Esophagus squamous epithelium (tissue), 5 donors: ENCODE data around the gene AUTS2. TPM values are rescaled to one million over a fixed set of nuclear protein-coding genes. Genes with fewer than 3 reads are reported as not detected.

Experiments
- DNase-seq: peaks from one replicate; lab custom pipeline; 2025; lab: John Stamatoyannopoulos, UW
- H3K27ac ChIP-seq, 4 donors: fragments of 200-600 bp; sonication (generic); one replicate each; pipeline ENCODE4 v1.5.1; 2016 to 2019; ENCODE audit warnings: mild to moderate bottlenecking in 1 of 4
- H3K27me3 ChIP-seq, 4 donors: fragments of 200-600 bp; sonication (generic); 1 replicate in 3 of 4; 2 replicates in 1 of 4; pipeline versions ENCODE4 v1.5.1 to v1.6.0; 2017 to 2021; ENCODE audit warnings: antibody characterized with exemption in 1 of 4
- H3K36me3 ChIP-seq, 3 donors: fragments of 200-600 bp; sonication (generic); one replicate each; pipeline ENCODE4 v1.5.1; 2016 to 2019
- H3K4me1 ChIP-seq, 3 donors: fragments of 200-600 bp; sonication (generic); one replicate each; pipeline ENCODE4 v1.5.1; 2017 to 2019
- H3K4me3 ChIP-seq, 4 donors: fragments of 200-600 bp; sonication (generic); 1 replicate in 3 of 4; 2 replicates in 1 of 4; pipeline ENCODE4 v1.5.1; 2016 to 2019; ENCODE audit warnings: mild to moderate bottlenecking in 2 of 4, moderate library complexity in 1 of 4
- H3K9me3 ChIP-seq, 3 donors: fragments of 200-600 bp; sonication (generic); one replicate each; pipeline ENCODE4 v1.5.1; 2016 to 2019
- POLR2A ChIP-seq, 4 donors: fragments of 450-650 bp; IDR thresholded peaks; one replicate each; pipeline ENCODE4 v1.6.1; 2017; ENCODE audit warnings: antibody characterized with exemption in 4 of 4, mild to moderate bottlenecking in 4 of 4, moderate library complexity in 3 of 4
- WGBS, 2 donors: methylation state at CpG; one replicate each; pipeline ENCODE4 v1.1.5; 2018; 5-methylcytosine and 5-hydroxymethylcytosine counted together
- intact Hi-C: fragments of 100-400 bp; cut with DNase I; formaldehyde crosslinking; loops from one replicate; pipeline ENCODE4 v1.15.0; 2022
- total RNA-seq, 4 donors: library from RNA; depleted of rRNA; stranded (reverse); fragments of >200 nt; gene quantifications; one replicate each; pipeline ENCODE4 v1.1.0, GENCODE V29; 2016
- TF ChIP-seq, protein P1 (sequence below), 6 experiments: fragments of 450-650 bp in 4 of 6; fragments of 200-600 bp in 2 of 6; sonication (generic) in 2 of 6; IDR thresholded peaks; one replicate each; pipeline ENCODE4 v1.5.1; 2016 to 2019; ENCODE audit warnings: antibody characterized with exemption in 6 of 6, mild to moderate bottlenecking in 4 of 6, moderate library complexity in 4 of 6
- donor health status: DM: yes; HTN: yes; CAD: no.

Gene AUTS2
- total RNA-seq, 4 donors from 2014 or later = 9.5 to 36.2 (median 23.0) TPM

DNA sequence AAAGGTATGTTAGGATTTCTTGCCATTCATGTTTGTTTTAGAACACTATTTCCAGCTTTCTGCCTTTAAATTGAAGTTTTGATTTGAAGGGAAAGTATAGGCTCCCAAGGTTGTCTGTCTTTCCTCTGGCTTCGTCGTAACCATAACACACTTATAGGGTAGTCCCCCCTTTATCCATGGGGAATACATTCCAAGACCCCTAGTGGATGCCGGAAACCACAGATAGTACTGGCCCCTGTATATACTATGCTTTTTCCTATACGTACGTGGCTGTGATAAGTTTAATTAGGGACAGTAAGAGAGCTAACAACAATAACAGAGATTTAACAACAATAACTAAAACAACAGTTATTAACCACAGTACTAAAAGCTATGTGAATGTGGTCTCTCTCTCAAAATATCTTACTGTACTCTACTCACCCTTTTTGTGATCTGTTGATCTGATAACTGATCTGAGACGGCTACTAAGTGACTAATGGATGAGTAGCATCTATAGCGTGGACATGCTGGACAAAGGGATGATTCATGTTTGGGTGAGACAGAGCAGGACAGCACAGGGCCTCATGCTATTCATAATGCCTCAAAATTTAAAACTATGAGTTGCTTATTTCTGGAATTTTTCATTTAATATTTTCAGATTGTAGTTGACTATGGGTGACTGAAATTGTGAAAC lies 273.1 kb downstream of the AUTS2 start:
- H3K4me3 ChIP-seq = no peak overlapping the region
- H3K27me3 ChIP-seq = no peaks in the 10 kb centered on the region
- DNase-seq = no peak
- TF ChIP-seq POLR2A (IDR thresholded peaks at IDR 0.05) = no peak
- TF ChIP-seq, protein P1, sequence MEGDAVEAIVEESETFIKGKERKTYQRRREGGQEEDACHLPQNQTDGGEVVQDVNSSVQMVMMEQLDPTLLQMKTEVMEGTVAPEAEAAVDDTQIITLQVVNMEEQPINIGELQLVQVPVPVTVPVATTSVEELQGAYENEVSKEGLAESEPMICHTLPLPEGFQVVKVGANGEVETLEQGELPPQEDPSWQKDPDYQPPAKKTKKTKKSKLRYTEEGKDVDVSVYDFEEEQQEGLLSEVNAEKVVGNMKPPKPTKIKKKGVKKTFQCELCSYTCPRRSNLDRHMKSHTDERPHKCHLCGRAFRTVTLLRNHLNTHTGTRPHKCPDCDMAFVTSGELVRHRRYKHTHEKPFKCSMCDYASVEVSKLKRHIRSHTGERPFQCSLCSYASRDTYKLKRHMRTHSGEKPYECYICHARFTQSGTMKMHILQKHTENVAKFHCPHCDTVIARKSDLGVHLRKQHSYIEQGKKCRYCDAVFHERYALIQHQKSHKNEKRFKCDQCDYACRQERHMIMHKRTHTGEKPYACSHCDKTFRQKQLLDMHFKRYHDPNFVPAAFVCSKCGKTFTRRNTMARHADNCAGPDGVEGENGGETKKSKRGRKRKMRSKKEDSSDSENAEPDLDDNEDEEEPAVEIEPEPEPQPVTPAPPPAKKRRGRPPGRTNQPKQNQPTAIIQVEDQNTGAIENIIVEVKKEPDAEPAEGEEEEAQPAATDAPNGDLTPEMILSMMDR (IDR thresholded peaks at IDR 0.05) = no peak
- H3K27ac ChIP-seq = no peak overlapping the region
- no peaks in the 10 kb centered on the region for H3K36me3 ChIP-seq
- H3K9me3 ChIP-seq = no peaks in the 10 kb centered on the region
- intact Hi-C loops = no loop called here
- WGBS, 2 donors = 77 to 79% methylated on average over 7 of the region's 7 CpGs
- H3K4me1 ChIP-seq = no peaks in the 10 kb centered on the region

DNA sequence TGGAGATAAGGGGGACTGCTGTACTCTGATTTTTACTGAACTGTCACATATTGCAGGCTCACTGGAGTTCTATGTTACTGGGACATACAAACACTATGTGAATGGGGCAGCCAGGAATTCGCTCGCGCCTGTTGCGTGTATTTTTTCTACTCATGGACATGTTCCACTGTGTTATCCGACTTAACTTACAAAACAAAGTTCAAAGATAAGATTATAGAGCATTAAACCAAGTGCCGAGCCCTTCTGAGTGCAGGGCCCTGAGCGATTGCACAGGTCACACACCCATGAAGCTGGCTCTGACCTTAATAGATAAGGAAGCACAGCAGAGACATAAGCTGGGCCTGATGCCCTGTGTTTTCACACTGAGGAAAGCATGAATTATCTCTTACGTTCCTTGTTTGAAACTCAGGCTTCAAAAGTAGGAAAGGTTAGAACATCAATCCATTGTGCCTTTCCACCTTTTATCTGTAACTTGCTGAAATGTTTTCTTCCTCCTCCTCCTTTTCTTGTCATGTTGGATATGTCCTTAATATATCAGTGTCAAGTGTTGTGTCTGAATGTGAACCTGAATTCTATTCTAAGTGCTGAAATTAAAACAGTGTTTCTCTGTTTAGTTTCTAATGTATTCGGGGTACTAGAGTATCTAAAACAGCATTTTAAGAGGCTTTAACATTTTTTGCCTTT lies 273.8 kb downstream of the AUTS2 start:
- Histone ChIP-seq H3K4me1 (no peaks in the 10 kb centered on the region), H3K27ac (no peak overlapping the region), H3K27me3 (no peaks in the 10 kb centered on the region), H3K36me3 (no peaks in the 10 kb centered on the region), H3K9me3 (no peaks in the 10 kb centered on the region), H3K4me3 (no peak overlapping the region)
- no peak for DNase-seq
- TF ChIP-seq POLR2A (IDR thresholded peaks at IDR 0.05) = no peak
- TF ChIP-seq, protein P1 (IDR thresholded peaks at IDR 0.05) = no peak
- intact Hi-C loops = no loop called here
- 87 to 90% methylated on average over 9 of the region's 9 CpGs for WGBS, 2 donors

DNA sequence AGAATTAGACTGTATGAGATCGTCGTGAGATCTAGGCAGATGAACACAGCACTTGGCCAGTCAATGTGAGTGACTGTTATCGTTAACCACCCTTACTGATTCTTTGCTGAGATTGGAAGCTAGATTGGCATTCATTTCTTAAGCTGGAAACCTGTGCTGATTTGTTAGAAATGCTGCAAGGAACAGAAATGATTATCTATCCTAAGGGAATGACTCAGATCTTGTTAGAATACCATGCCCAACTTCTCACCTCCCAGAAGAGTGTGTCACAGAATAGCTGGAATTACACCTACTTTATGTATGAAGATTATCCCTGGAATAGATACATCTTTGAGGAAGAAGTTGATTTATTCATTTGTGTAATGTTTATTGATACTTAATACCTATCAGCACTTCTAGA lies 275.2 kb downstream of the AUTS2 start:
- TF ChIP-seq, protein P1 (IDR thresholded peaks at IDR 0.05) = no peak
- TF ChIP-seq POLR2A (IDR thresholded peaks at IDR 0.05) = no peak
- H3K9me3 ChIP-seq = no peaks in the 10 kb centered on the region
- H3K36me3 ChIP-seq = no peaks in the 10 kb centered on the region
- intact Hi-C loops = no loop called here
- H3K4me1 ChIP-seq = no peaks in the 10 kb centered on the region
- no peaks in the 10 kb centered on the region for H3K27me3 ChIP-seq
- WGBS, 2 donors = 85 to 88% methylated on average over 3 of the region's 3 CpGs
- DNase-seq = no peak
- no peak overlapping the region for H3K4me3 ChIP-seq
- no peak overlapping the region for H3K27ac ChIP-seq

DNA sequence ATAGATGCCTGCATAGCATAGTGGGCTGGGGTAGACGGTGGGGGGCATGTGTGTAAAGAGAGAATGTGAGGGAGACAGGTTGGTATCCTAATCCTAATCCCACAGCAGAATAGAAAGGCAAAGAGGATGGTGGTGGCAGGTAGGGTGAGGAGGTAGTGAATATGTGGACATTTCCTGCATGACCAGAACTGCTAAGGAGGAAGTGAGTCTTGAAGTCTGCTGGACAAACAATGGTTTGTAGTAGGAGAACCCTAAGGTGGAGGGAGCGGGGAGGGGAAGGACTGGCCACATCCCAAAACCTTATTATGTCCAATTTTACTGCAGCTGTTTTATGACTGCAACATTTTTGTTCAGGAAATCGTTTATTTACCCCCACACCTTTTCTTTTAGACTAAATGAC lies 279.7 kb downstream of the AUTS2 start:
- Histone ChIP-seq H3K36me3 (no peaks in the 10 kb centered on the region), H3K27me3 (no peaks in the 10 kb centered on the region), H3K9me3 (no peaks in the 10 kb centered on the region), H3K4me3 (no peak overlapping the region), H3K27ac (no peak overlapping the region), H3K4me1 (no peaks in the 10 kb centered on the region)
- DNase-seq = no peak
- intact Hi-C loops = no loop called here
- 54 to 77% methylated on average over 3 of the region's 3 CpGs for WGBS, 2 donors
- no peak for TF ChIP-seq POLR2A (IDR thresholded peaks at IDR 0.05)
- TF ChIP-seq, protein P1 (IDR thresholded peaks at IDR 0.05) = no peak

DNA sequence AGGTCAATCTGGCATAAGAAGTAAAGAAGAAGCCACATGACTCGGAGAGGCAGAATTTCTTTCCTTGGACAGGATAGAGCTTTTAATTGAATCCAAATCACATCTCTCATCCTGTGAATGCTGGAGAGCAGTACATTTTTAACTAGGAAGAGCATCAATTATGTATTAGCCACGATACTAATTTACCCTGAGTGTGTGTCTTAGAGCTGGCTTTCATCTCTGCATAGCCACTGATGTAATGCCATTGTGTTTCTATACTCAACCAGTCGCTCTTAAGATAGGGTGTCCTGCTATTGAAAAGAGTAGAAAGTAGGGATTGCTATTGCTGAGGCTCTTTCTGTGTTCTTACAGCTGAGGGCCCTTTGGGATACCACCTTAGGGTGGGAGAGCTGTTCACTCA lies 280.3 kb downstream of the AUTS2 start:
- Histone ChIP-seq H3K36me3 (no peaks in the 10 kb centered on the region), H3K27ac (no peak overlapping the region), H3K4me1 (no peaks in the 10 kb centered on the region), H3K27me3 (no peaks in the 10 kb centered on the region), H3K9me3 (no peaks in the 10 kb centered on the region), H3K4me3 (no peak overlapping the region)
- TF ChIP-seq, protein P1 (IDR thresholded peaks at IDR 0.05) = no peak
- TF ChIP-seq POLR2A (IDR thresholded peaks at IDR 0.05) = no peak
- intact Hi-C loops = no loop called here
- DNase-seq = no peak
- WGBS, 2 donors = 69 to 85% methylated on average over 3 of the region's 3 CpGs
